ENCODE measurements around the gene JSRP1. TPM values are rescaled to one million over a fixed set of nuclear protein-coding genes. Genes with fewer than 3 reads are reported as not detected.

JSRP1 gene
- total and polyA plus RNA-seq, 2 of the 8 experiments (the other 6 are each of a cell fraction or from before 2014, with no cell fraction given): 0.24 to 0.56 TPM

GRCh38 chr19:2300533-2300932 lies 44.3 kb upstream of the JSRP1 start:
- no peak overlapping the region for H3K14ac ChIP-seq (ENCODE audit: insufficient read length)
- H3K4ac ChIP-seq (replicated peaks; ENCODE audit: insufficient read length, low read depth, low read length): no peak overlapping the region
- H3K56ac ChIP-seq (replicated peaks; ENCODE audit: insufficient read length, low read depth, low read length): peak overlapping the region; percentile 16
- no peak overlapping the region for H3K4me3 ChIP-seq (ENCODE audit: extremely low read depth in 1 of 4, insufficient read depth in 2 of 4, low read depth in 3 of 4, low read length in 4 of 4)
- no peaks in the 10 kb centered on the region for H3K79me1 ChIP-seq (ENCODE audit: low read depth, low read length)
- H2BK15ac ChIP-seq (ENCODE audit: low read length): 0 out of 2 replicates have a peak overlapping the region, but pooled peaks have one; percentile 81
- FAIRE-seq: no peak
- H3K79me2 ChIP-seq (ENCODE audit: control insufficient read depth in 1 of 2, insufficient read depth in 2 of 2, low read length in 2 of 2): no peaks in the 10 kb centered on the region
- no peak overlapping the region for H2BK5ac ChIP-seq (ENCODE audit: low read depth, low read length)
- peaks cover 0 to 20% (median 9%) of the 10 kb centered on the region in 4 experiments; a peak in 4 of 7 replicates for H3K27me3 ChIP-seq (replicated peaks in 1 of 4; ENCODE audit: control insufficient read depth in 3 of 4, extremely low read depth in 1 of 4, insufficient read depth in 3 of 4, low read length in 3 of 4)
- H4K20me1 ChIP-seq (replicated peaks in 1 of 2; ENCODE audit: control insufficient read depth in 1 of 2, insufficient read depth in 2 of 2, low read length in 2 of 2): peaks cover 0 to 2% of the 10 kb centered on the region in 2 experiments
- H4K91ac ChIP-seq (replicated peaks; ENCODE audit: insufficient read length, low read length): no peak overlapping the region
- H3K4me1 ChIP-seq (replicated peaks in 1 of 4; ENCODE audit: control insufficient read depth in 3 of 4, insufficient read depth in 4 of 4, low read length in 3 of 4): peaks cover 0 to 10% (median 7%) of the 10 kb centered on the region in 4 experiments; a peak in 5 of 7 replicates
- no peak overlapping the region for H4K8ac ChIP-seq (ENCODE audit: extremely low read depth, insufficient read depth, low read length)
- H3K23ac ChIP-seq (ENCODE audit: insufficient read length): no peak overlapping the region
- no peaks in the 10 kb centered on the region for H3K36me3 ChIP-seq (ENCODE audit: control insufficient read depth in 2 of 4, insufficient read depth in 4 of 4, low read length in 3 of 4)
- peak overlapping the region; percentile 3; the same call in 1 of the 2 replicates for H2BK12ac ChIP-seq (ENCODE audit: low read depth, low read length)
- no peak overlapping the region for H2BK20ac ChIP-seq (ENCODE audit: low read length)
- no peak overlapping the region for H3K4me2 ChIP-seq (ENCODE audit: insufficient read depth in 1 of 2, low read depth in 2 of 2, low read length in 2 of 2)
- H2AK5ac ChIP-seq (ENCODE audit: low read depth, low read length): no peak overlapping the region
- no peaks in the 10 kb centered on the region; the same call in 1 of the 2 replicates for H3K23me2 ChIP-seq (ENCODE audit: low read depth, low read length)
- no peak overlapping the region for H4K5ac ChIP-seq (ENCODE audit: insufficient read length, low read depth, low read length)
- H2BK120ac ChIP-seq (replicated peaks; ENCODE audit: low read depth, low read length): no peak overlapping the region
- no peak for DNase-seq (ENCODE audit: low read depth in 1 of 2, low spot score in 2 of 2)
- ChIA-PET CTCF (ENCODE audit: partially characterized antibody) (interaction anchor here (1.6 kb wide), 1 partner anchor 15 kb away, joined by 8 read pairs; no protein-coding TSS in a partner anchor), POLR2A (ENCODE audit: partially characterized antibody) (interaction anchor here (1.0 to 1.1 kb wide), 2 partner anchors 13 to 21 kb away, joined by 3 to 4 read pairs; no protein-coding TSS in a partner anchor)
- H3K18ac ChIP-seq (ENCODE audit: extremely low read depth, low read length): no peak overlapping the region
- no peak overlapping the region for H3K9ac ChIP-seq (replicated peaks in 1 of 4; ENCODE audit: extremely low read depth in 1 of 4, low read depth in 3 of 4, low read length in 3 of 4)
- 92% methylated on average over 12 of the region's 17 CpGs; no CpG with 5 or more reads in 1 of the 2 experiments for WGBS, 2 experiments (ENCODE audit: extremely low coverage in 1 of 2, insufficient coverage in 1 of 2, insufficient read length in 1 of 2, insufficient replicate concordance in 2 of 2, low coverage in 1 of 2, low lambda C conversion rate in 2 of 2, missing lambda C conversion rate in 1 of 2)
- no peaks in the 10 kb centered on the region for H3K9me3 ChIP-seq (ENCODE audit: insufficient read depth in 2 of 2, low read depth in 1 of 2, low read length in 1 of 2)
- no peak overlapping the region for H2AFZ ChIP-seq (ENCODE audit: low read length)
- H3K27ac ChIP-seq (ENCODE audit: low read depth, low read length): no peak overlapping the region
- TF ChIP-seq ASH2L (IDR thresholded peaks at IDR 0.05; ENCODE audit: low read length) (no peak), TBP (IDR thresholded peaks at IDR 0.05; ENCODE audit: low read depth, low read length) (no peak), BCL11A (IDR thresholded peaks at IDR 0.05; ENCODE audit: low read depth in 2 of 2, low read length in 2 of 2) (no peak), CHD1 (IDR thresholded peaks at IDR 0.05; ENCODE audit: low read depth, low read length) (no peak), HDAC6 (IDR thresholded peaks at IDR 0.05; ENCODE audit: low read depth, low read length) (no peak), RAD21 (IDR thresholded peaks at IDR 0.05 in 1 of 2, conservative IDR thresholded peaks at IDR 0.05 in 1 of 2; ENCODE audit: low read depth in 2 of 2, low read length in 2 of 2) (no peak), POLR2AphosphoS5 (IDR thresholded peaks at IDR 0.05; ENCODE audit: low read depth, low read length) (no peak), KDM4A (IDR thresholded peaks at IDR 0.05; ENCODE audit: low read depth, low read length, severe bottlenecking) (no peak), RNF2 (IDR thresholded peaks at IDR 0.05; ENCODE audit: borderline replicate concordance, low read depth, low read length, missing control alignments, poor library complexity, severe bottlenecking) (no peak), GTF2F1 (IDR thresholded peaks at IDR 0.05; ENCODE audit: borderline replicate concordance, low read depth, low read length) (no peak), BACH1 (IDR thresholded peaks at IDR 0.05; ENCODE audit: low read length) (no peak)
- TF ChIP-seq, protein P1, sequence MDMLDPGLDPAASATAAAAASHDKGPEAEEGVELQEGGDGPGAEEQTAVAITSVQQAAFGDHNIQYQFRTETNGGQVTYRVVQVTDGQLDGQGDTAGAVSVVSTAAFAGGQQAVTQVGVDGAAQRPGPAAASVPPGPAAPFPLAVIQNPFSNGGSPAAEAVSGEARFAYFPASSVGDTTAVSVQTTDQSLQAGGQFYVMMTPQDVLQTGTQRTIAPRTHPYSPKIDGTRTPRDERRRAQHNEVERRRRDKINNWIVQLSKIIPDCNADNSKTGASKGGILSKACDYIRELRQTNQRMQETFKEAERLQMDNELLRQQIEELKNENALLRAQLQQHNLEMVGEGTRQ (IDR thresholded peaks at IDR 0.05; ENCODE audit: low read length): no peak
